Esophagus squamous epithelium (tissue), 5 donors: ENCODE results near the gene SLC6A17. TPM values are rescaled to one million over a fixed set of nuclear protein-coding genes. Genes with fewer than 3 reads are reported as not detected.

Experiments
- DNase-seq: peaks from one replicate; lab custom pipeline; 2025; lab: John Stamatoyannopoulos, UW
- H3K27ac ChIP-seq, 4 donors: fragments of 200-600 bp; sonication (generic); one replicate each; pipeline ENCODE4 v1.5.1; 2016 to 2019; ENCODE audit warnings: mild to moderate bottlenecking in 1 of 4
- H3K27me3 ChIP-seq, 4 donors: fragments of 200-600 bp; sonication (generic); 1 replicate in 3 of 4; 2 replicates in 1 of 4; pipeline versions ENCODE4 v1.5.1 to v1.6.0; 2017 to 2021; ENCODE audit warnings: antibody characterized with exemption in 1 of 4
- H3K36me3 ChIP-seq, 3 donors: fragments of 200-600 bp; sonication (generic); one replicate each; pipeline ENCODE4 v1.5.1; 2016 to 2019
- H3K4me1 ChIP-seq, 3 donors: fragments of 200-600 bp; sonication (generic); one replicate each; pipeline ENCODE4 v1.5.1; 2017 to 2019
- H3K4me3 ChIP-seq, 4 donors: fragments of 200-600 bp; sonication (generic); 1 replicate in 3 of 4; 2 replicates in 1 of 4; pipeline ENCODE4 v1.5.1; 2016 to 2019; ENCODE audit warnings: mild to moderate bottlenecking in 2 of 4, moderate library complexity in 1 of 4
- H3K9me3 ChIP-seq, 3 donors: fragments of 200-600 bp; sonication (generic); one replicate each; pipeline ENCODE4 v1.5.1; 2016 to 2019
- POLR2A ChIP-seq, 4 donors: fragments of 450-650 bp; IDR thresholded peaks; one replicate each; pipeline ENCODE4 v1.6.1; 2017; ENCODE audit warnings: antibody characterized with exemption in 4 of 4, mild to moderate bottlenecking in 4 of 4, moderate library complexity in 3 of 4
- whole genome bisulfite sequencing, 2 donors: methylation state at CpG; one replicate each; pipeline ENCODE4 v1.1.5; 2018; 5-methylcytosine and 5-hydroxymethylcytosine counted together
- intact Hi-C: fragments of 100-400 bp; cut with DNase I; formaldehyde crosslinking; loops from one replicate; pipeline ENCODE4 v1.15.0; 2022
- total RNA-seq, 4 donors: library from RNA; depleted of rRNA; stranded (reverse); fragments of >200 nt; gene quantifications; one replicate each; pipeline ENCODE4 v1.1.0, GENCODE V29; 2016
- TF ChIP-seq, protein P1 (sequence below), 6 experiments: fragments of 450-650 bp in 4 of 6; fragments of 200-600 bp in 2 of 6; sonication (generic) in 2 of 6; IDR thresholded peaks; one replicate each; pipeline ENCODE4 v1.5.1; 2016 to 2019; ENCODE audit warnings: antibody characterized with exemption in 6 of 6, mild to moderate bottlenecking in 4 of 6, moderate library complexity in 4 of 6
- donor health status: DM: yes; HTN: yes; CAD: no.

Gene SLC6A17
- total RNA-seq, 4 donors from 2014 or later = 0.11 to 0.29 (median 0.23) TPM

DNA sequence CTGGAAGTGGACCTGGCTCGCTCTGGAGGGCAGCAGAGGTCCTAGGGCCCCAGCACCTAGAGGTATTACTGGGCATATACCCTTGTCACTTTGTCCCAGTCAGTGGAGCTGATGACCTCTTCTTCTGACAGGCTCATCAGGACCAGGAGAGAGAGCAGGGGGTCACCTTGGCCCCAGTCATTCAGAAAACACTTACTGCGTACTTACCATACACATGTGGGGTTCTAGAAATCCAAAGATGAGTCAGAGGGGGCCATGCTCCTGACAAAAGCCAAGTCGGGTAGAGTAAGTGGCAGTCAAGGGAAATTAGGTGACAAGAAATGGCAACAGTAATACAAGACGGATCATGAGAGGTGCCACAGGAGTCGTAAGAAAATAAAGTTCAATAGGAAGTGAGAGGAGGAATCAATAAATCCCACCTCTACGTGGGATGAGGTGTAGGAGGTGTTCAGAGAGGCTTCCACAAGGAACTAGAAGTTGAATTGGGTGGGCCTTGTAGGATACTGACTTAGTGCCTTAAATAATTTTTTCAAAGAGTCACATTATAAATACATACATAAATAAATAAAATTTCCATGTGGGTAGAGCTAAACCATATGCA, 66.7 kb downstream of the SLC6A17 start:
- peaks cover 0 to 50% (median 0%) of the 10 kb centered on the region in 3 donors for H3K36me3 ChIP-seq
- H3K27me3 ChIP-seq = peaks cover 0 to under 1% (median 0%) of the 10 kb centered on the region in 4 donors
- intact Hi-C loops = no loop called here
- 74 to 92% methylated on average over 4 to 5 of the region's 6 CpGs for WGBS, 2 donors
- H3K4me1 ChIP-seq = peaks cover 10 to 42% (median 32%) of the 10 kb centered on the region in 3 donors
- H3K9me3 ChIP-seq = no peaks in the 10 kb centered on the region
- no peak overlapping the region for H3K27ac ChIP-seq
- no peak overlapping the region for H3K4me3 ChIP-seq
- no peak for DNase-seq
- TF ChIP-seq, protein P1, sequence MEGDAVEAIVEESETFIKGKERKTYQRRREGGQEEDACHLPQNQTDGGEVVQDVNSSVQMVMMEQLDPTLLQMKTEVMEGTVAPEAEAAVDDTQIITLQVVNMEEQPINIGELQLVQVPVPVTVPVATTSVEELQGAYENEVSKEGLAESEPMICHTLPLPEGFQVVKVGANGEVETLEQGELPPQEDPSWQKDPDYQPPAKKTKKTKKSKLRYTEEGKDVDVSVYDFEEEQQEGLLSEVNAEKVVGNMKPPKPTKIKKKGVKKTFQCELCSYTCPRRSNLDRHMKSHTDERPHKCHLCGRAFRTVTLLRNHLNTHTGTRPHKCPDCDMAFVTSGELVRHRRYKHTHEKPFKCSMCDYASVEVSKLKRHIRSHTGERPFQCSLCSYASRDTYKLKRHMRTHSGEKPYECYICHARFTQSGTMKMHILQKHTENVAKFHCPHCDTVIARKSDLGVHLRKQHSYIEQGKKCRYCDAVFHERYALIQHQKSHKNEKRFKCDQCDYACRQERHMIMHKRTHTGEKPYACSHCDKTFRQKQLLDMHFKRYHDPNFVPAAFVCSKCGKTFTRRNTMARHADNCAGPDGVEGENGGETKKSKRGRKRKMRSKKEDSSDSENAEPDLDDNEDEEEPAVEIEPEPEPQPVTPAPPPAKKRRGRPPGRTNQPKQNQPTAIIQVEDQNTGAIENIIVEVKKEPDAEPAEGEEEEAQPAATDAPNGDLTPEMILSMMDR (IDR thresholded peaks at IDR 0.05) = no peak
- no peak for TF ChIP-seq POLR2A (IDR thresholded peaks at IDR 0.05)

DNA sequence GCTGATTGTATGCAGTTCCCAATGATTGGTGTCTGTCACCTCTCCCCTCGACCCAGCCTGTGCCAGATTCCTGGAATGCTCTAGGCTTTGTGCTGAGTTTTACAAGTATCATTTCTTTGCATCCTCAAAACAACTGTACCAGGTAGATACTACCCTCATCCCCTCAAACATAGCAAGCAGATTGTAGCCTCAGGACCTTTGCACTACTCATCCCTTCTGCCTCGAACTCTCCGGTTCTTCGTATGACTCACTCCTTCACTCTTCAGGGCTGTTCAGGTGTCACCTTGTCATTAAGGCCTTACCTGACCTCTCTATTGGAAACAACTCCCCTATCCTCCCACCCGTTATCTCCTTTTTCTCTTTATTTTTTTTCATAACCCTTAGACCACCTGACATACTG, 67.8 kb downstream of the SLC6A17 start:
- intact Hi-C loops = no loop called here
- Histone ChIP-seq H3K4me1 (peaks cover 6 to 30% (median 21%) of the 10 kb centered on the region in 3 donors), H3K9me3 (no peaks in the 10 kb centered on the region), H3K4me3 (no peak overlapping the region), H3K27me3 (no peaks in the 10 kb centered on the region), H3K36me3 (peaks cover 0 to 62% (median 0%) of the 10 kb centered on the region in 3 donors), H3K27ac (no peak overlapping the region)
- WGBS, 2 donors = 72 to 74% methylated on average over 5 of the region's 5 CpGs
- DNase-seq = no peak
- TF ChIP-seq POLR2A (IDR thresholded peaks at IDR 0.05) = no peak

- Histone ChIP-seq H3K4me1 (peaks cover 6 to 24% (median 15%) of the 10 kb centered on the region in 3 donors), H3K27me3 (no peaks in the 10 kb centered on the region), H3K9me3 (no peaks in the 10 kb centered on the region), H3K36me3 (peaks cover 0 to 68% (median 0%) of the 10 kb centered on the region in 3 donors), H3K4me3 (no peak overlapping the region), H3K27ac (no peak overlapping the region)
- WGBS, 2 donors = 74 to 95% methylated on average over 3 of the region's 4 CpGs
- TF ChIP-seq, protein P1 (IDR thresholded peaks at IDR 0.05) = no peak
- no peak for TF ChIP-seq POLR2A (IDR thresholded peaks at IDR 0.05)
- DNase-seq = no peak
- intact Hi-C loops = no loop called here
These were observed 68.4 kb downstream of the SLC6A17 start for GRCh38 chr1:110218739-110219138.

DNA sequence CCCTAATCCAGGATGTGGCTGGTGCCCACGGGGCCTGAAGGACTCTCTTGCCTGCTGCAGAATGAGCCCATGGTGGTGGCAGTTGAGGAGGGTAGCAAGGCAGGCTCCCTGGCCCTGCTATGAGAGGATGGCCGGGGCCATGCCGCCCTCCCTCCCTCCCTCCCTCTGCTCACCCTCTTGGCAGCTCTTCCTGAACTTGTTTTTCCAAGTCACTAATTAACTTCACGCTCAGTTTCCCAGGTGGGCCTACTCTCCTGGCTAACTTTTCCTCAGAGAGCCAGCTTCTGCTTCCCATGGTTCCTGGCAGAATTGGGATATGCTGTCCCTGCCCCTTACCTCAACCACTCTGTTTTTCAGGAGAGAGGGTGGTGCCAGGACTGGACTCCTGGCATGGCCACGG, 70.0 kb downstream of the SLC6A17 start:
- H3K9me3 ChIP-seq = no peaks in the 10 kb centered on the region
- no peak overlapping the region for H3K4me3 ChIP-seq
- no peak overlapping the region for H3K27ac ChIP-seq
- no peak for TF ChIP-seq POLR2A (IDR thresholded peaks at IDR 0.05)
- TF ChIP-seq, protein P1 (IDR thresholded peaks at IDR 0.05) = no peak
- H3K27me3 ChIP-seq = no peaks in the 10 kb centered on the region
- intact Hi-C loops = no loop called here
- WGBS, 2 donors = 76 to 81% methylated on average over 3 to 5 of the region's 5 CpGs
- DNase-seq = no peak
- peaks cover 0 to 81% (median 0%) of the 10 kb centered on the region in 3 donors for H3K36me3 ChIP-seq
- H3K4me1 ChIP-seq = peaks cover under 1 to 9% (median 2%) of the 10 kb centered on the region in 3 donors

- 95 to 97% methylated on average over 4 of the region's 4 CpGs for WGBS, 2 donors
- peaks cover 0 to under 1% (median 0%) of the 10 kb centered on the region in 3 donors for H3K4me1 ChIP-seq
- no peak for DNase-seq
- H3K27ac ChIP-seq = no peak overlapping the region
- intact Hi-C loops = no loop called here
- H3K9me3 ChIP-seq = no peaks in the 10 kb centered on the region
- no peaks in the 10 kb centered on the region for H3K27me3 ChIP-seq
- H3K36me3 ChIP-seq = peaks cover 0 to 88% (median 0%) of the 10 kb centered on the region in 3 donors
- no peak overlapping the region for H3K4me3 ChIP-seq
- TF ChIP-seq, protein P1 (IDR thresholded peaks at IDR 0.05) = no peak
These were observed 70.8 kb downstream of the SLC6A17 start for GRCh38 chr1:110221119-110221518.
